WTC11 (cell line): ENCODE results near the gene STX8. TPM values are rescaled to one million over a fixed set of nuclear protein-coding genes. Genes with fewer than 3 reads are reported as not detected.

Experiments
- ATAC-seq: fragments of 200-7000 bp; cut with Tn5 transposase; 2 replicates; pipeline ENCODE4 v1.10.0; 2021; ENCODE audit warnings: mild to moderate bottlenecking, moderate library complexity
- CTCF ChIA-PET: fragments of 300-600 bp; sonication (Branson Sonifier 250); formaldehyde crosslinking; loops from one replicate; lab custom pipeline; 2021; ENCODE audit warnings: antibody characterized with exemption; lab: Charles Lee
- POLR2A ChIA-PET: fragments of 350-600 bp; sonication (Branson Sonifier 250); formaldehyde crosslinking; loops from one replicate; lab custom pipeline; 2021; ENCODE audit warnings: antibody characterized with exemption; lab: Charles Lee
- DNase-seq: peaks from one replicate; pipeline ENCODE4 v3.0.0; 2021; ENCODE audit warnings: low spot score
- H3K27ac Mint-ChIP-seq: 2 replicates; pipeline ENCODE4 v1.8.0; 2021; ENCODE audit warnings: mixed read lengths
- H3K27me3 Mint-ChIP-seq: 2 replicates; pipeline ENCODE4 v1.8.0; 2021; ENCODE audit warnings: low read depth, mild to moderate bottlenecking, moderate library complexity, mixed read lengths
- H3K36me3 Mint-ChIP-seq: 2 replicates; pipeline ENCODE4 v1.8.0; 2021; ENCODE audit warnings: mixed read lengths
- H3K4me1 Mint-ChIP-seq: 2 replicates; pipeline ENCODE4 v1.8.0; 2022; ENCODE audit warnings: mixed read lengths
- H3K4me3 Mint-ChIP-seq: 2 replicates; pipeline ENCODE4 v1.8.0; 2021; ENCODE audit warnings: mild to moderate bottlenecking, moderate library complexity, mixed read lengths
- H3K9me3 Mint-ChIP-seq: 2 replicates; pipeline ENCODE4 v1.8.0; 2021; ENCODE audit warnings: mixed read lengths
- ATF6 ChIP-seq: sonication (generic); formaldehyde crosslinking; IDR thresholded peaks from 2 replicates; pipeline ENCODE4 v1.8.1; 2023; ENCODE audit warnings: mild to moderate bottlenecking, missing genetic modification reagents
- GABPB1 ChIP-seq: sonication (generic); formaldehyde crosslinking; IDR thresholded peaks from 2 replicates; pipeline ENCODE4 v1.8.1; 2023; ENCODE audit warnings: mild to moderate bottlenecking, missing genetic modification reagents
- KAT7 ChIP-seq: sonication (generic); formaldehyde crosslinking; IDR thresholded peaks from 2 replicates; pipeline ENCODE4 v1.8.1; 2023; ENCODE audit warnings: missing genetic modification reagents, mild to moderate bottlenecking, borderline replicate concordance
- MXD4 ChIP-seq: fragments of 250-450 bp; sonication (Bioruptor Pico); IDR thresholded peaks from 2 replicates; pipeline ENCODE4 v1.8.0; 2021; ENCODE audit warnings: mild to moderate bottlenecking, moderate library complexity, borderline replicate concordance
- MYBL2 ChIP-seq: sonication (generic); formaldehyde crosslinking; IDR thresholded peaks from 2 replicates; pipeline ENCODE4 v1.8.1; 2023; ENCODE audit warnings: mild to moderate bottlenecking, moderate library complexity, missing genetic modification reagents
- NFE2L1 ChIP-seq: sonication (generic); formaldehyde crosslinking; IDR thresholded peaks from 2 replicates; pipeline ENCODE4 v1.8.1; 2023; ENCODE audit warnings: missing genetic modification reagents
- RELA ChIP-seq: sonication (generic); formaldehyde crosslinking; IDR thresholded peaks from 2 replicates; pipeline ENCODE4 v1.8.1; 2022; ENCODE audit warnings: missing genetic modification reagents, mild to moderate bottlenecking, borderline replicate concordance
- SMAD3 ChIP-seq: sonication (generic); formaldehyde crosslinking; IDR thresholded peaks from 2 replicates; pipeline ENCODE4 v1.8.0; 2022; ENCODE audit warnings: missing genetic modification reagents, mild to moderate bottlenecking, borderline replicate concordance
- ZNF416 ChIP-seq: fragments of 250-450 bp; sonication (Bioruptor Pico); IDR thresholded peaks from 2 replicates; pipeline ENCODE4 v1.9.0; 2021; ENCODE audit warnings: mild to moderate bottlenecking, inconsistent platforms
- ZNF512 ChIP-seq: sonication (generic); formaldehyde crosslinking; IDR thresholded peaks from 2 replicates; pipeline ENCODE4 v1.8.1; 2022; ENCODE audit warnings: missing genetic modification reagents, borderline replicate concordance
- total RNA-seq: library from RNA; stranded (reverse); gene quantifications from 3 replicates; pipeline ENCODE4 v1.2.3, GENCODE V29; 2021
- TF ChIP-seq, protein P1 (sequence below): sonication (generic); formaldehyde crosslinking; IDR thresholded peaks from 2 replicates; pipeline ENCODE4 v1.8.0; 2022; ENCODE audit warnings: missing genetic modification reagents
- TF ChIP-seq, protein P2 (sequence below): sonication (generic); formaldehyde crosslinking; IDR thresholded peaks from 2 replicates; pipeline ENCODE4 v1.8.1; 2022; ENCODE audit warnings: low read depth, mild to moderate bottlenecking, moderate library complexity, missing genetic modification reagents, borderline replicate concordance
- TF ChIP-seq, protein P3 (sequence below): fragments of 250-450 bp; sonication (Bioruptor Pico); conservative IDR thresholded peaks from 2 replicates; pipeline ENCODE4 v1.9.0; 2021; ENCODE audit warnings: mild to moderate bottlenecking

The STX8 gene
- total RNA-seq, 1 experiment from 2014 or later = 39.9 TPM

DNA sequence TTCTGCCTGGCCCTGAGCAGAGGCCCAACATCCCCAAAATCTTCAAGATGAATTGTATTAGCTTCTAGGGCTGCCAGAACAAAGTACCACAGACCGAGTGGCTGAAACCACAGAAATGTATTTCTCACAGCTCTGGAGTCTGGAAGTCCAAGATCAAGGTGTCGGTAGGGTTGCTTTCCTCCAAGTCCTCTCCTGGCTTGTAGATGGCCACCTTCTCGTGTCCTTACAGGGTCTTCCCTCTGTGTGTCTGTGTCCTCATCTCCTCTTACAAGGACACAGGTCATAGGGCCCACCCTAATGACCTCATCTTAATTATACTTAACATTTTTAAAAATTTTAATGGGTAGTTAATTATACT is 338.6 kb downstream of the STX8 start:
- no peak for ATAC-seq
- TF ChIP-seq SMAD3 (CRISPR knock-in tag) = no peak
- TF ChIP-seq RELA (CRISPR knock-in tag) = no peak
- no peak for TF ChIP-seq MXD4 (CRISPR knock-in tag)
- no peak for TF ChIP-seq GABPB1 (CRISPR knock-in tag)
- TF ChIP-seq, protein P1, sequence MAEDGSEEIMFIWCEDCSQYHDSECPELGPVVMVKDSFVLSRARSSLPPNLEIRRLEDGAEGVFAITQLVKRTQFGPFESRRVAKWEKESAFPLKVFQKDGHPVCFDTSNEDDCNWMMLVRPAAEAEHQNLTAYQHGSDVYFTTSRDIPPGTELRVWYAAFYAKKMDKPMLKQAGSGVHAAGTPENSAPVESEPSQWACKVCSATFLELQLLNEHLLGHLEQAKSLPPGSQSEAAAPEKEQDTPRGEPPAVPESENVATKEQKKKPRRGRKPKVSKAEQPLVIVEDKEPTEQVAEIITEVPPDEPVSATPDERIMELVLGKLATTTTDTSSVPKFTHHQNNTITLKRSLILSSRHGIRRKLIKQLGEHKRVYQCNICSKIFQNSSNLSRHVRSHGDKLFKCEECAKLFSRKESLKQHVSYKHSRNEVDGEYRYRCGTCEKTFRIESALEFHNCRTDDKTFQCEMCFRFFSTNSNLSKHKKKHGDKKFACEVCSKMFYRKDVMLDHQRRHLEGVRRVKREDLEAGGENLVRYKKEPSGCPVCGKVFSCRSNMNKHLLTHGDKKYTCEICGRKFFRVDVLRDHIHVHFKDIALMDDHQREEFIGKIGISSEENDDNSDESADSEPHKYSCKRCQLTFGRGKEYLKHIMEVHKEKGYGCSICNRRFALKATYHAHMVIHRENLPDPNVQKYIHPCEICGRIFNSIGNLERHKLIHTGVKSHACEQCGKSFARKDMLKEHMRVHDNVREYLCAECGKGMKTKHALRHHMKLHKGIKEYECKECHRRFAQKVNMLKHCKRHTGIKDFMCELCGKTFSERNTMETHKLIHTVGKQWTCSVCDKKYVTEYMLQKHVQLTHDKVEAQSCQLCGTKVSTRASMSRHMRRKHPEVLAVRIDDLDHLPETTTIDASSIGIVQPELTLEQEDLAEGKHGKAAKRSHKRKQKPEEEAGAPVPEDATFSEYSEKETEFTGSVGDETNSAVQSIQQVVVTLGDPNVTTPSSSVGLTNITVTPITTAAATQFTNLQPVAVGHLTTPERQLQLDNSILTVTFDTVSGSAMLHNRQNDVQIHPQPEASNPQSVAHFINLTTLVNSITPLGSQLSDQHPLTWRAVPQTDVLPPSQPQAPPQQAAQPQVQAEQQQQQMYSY (CRISPR knock-in tag) = no peak
- no peak for TF ChIP-seq KAT7
- TF ChIP-seq NFE2L1 (CRISPR knock-in tag) = no peak
- TF ChIP-seq ZNF416 (CRISPR knock-in tag) = no peak
- TF ChIP-seq ZNF512 (CRISPR knock-in tag) = no peak
- TF ChIP-seq, protein P2, sequence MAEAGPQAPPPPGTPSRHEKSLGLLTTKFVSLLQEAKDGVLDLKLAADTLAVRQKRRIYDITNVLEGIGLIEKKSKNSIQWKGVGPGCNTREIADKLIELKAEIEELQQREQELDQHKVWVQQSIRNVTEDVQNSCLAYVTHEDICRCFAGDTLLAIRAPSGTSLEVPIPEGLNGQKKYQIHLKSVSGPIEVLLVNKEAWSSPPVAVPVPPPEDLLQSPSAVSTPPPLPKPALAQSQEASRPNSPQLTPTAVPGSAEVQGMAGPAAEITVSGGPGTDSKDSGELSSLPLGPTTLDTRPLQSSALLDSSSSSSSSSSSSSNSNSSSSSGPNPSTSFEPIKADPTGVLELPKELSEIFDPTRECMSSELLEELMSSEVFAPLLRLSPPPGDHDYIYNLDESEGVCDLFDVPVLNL (CRISPR knock-in tag) = no peak
- no peak for TF ChIP-seq ATF6 (CRISPR knock-in tag)
- TF ChIP-seq, protein P3, sequence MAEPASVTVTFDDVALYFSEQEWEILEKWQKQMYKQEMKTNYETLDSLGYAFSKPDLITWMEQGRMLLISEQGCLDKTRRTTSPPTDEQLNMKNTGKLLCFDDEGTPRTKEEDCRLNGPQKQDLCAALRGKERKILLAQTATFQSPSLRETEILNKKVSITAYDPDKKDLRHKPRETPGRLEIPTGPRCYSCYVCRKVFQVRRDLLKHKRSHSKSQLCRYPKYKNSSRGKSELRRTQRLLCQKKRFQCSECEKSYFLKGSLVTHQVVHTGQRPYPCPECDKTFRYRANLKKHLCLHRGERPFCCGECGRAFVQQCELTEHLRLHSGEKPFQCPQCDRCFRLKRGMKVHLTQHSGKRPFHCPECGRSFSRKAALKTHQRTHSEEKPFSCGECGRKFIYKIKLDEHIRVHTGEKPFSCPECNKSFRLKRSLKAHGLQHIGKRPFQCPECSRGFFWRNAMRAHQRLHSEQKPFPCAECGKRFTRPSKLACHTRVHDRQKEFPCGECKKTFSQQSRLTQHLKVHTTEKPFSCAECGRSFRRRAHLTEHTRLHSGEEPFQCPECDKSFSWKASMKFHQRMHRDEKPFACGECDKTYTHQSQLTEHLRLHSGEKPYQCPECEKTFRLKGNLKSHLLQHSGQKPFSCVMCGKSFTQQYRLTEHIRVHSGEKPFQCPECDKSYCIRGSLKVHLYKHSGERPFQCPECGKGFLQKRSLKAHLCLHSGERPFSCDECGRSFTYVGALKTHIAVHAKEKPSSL (CRISPR knock-in tag) = no peak
- TF ChIP-seq MYBL2 (CRISPR knock-in tag) = no peak

More for the DNA sequence above, 338.6 kb downstream of the STX8 start:
- Mint-ChIP-seq H3K27me3 (peaks cover 17% of the 10 kb centered on the region), H3K27ac (no peak overlapping the region), H3K4me3 (no peak overlapping the region), H3K4me1 (peaks cover 29% of the 10 kb centered on the region), H3K9me3 (no peaks in the 10 kb centered on the region), H3K36me3 (no peaks in the 10 kb centered on the region)
- POLR2A ChIA-PET = interaction anchor here (0.6 kb wide), 2 partner anchors 232 to 406 kb away, joined by 6 to 9 read pairs; no protein-coding TSS in a partner anchor
- CTCF ChIA-PET = interaction anchor here (0.6 to 1.0 kb wide), 3 partner anchors 100 to 752 kb away, joined by 3 to 4 read pairs (median 3); no protein-coding TSS in a partner anchor
- no peak for DNase-seq
